GM12878 (cell line): ENCODE data around the gene EXPH5. TPM values are rescaled to one million over a fixed set of nuclear protein-coding genes. Genes with fewer than 3 reads are reported as not detected.
A peak's percentile ranks its signal among the peaks of the same experiment; 100 is the strongest.

Experiments used
- ASH2L ChIP-seq: fragments of 300-600, 200-600 bp; sonication (generic); IDR thresholded peaks from 2 replicates; pipeline ENCODE4 v1.6.1; 2017; ENCODE audit warnings: low read depth, mild to moderate bottlenecking, borderline replicate concordance
- BACH1 ChIP-seq: fragments of 450-650 bp; IDR thresholded peaks from 2 replicates; pipeline ENCODE4 v1.6.1; 2017; ENCODE audit warnings: mild to moderate bottlenecking, borderline replicate concordance
- CREB1 ChIP-seq: IDR thresholded peaks from 2 replicates; pipeline ENCODE4 v1.6.1; 2012; ENCODE audit warnings: low read depth, mild to moderate bottlenecking, inconsistent platforms
- GATAD2B ChIP-seq: fragments of 450-650 bp; conservative IDR thresholded peaks from 2 replicates; pipeline ENCODE4 v1.6.1; 2017; ENCODE audit warnings: low read depth, mild to moderate bottlenecking, moderate library complexity
- HDGF ChIP-seq: fragments of 450-650 bp; IDR thresholded peaks from 2 replicates; pipeline ENCODE4 v1.6.1; 2016; ENCODE audit warnings: antibody characterized with exemption
- IKZF2 ChIP-seq, 2 experiments: fragments of 450-650 bp; IDR thresholded peaks; 2 replicates each; pipeline ENCODE4 v1.6.1; 2017; ENCODE audit warnings: mild to moderate bottlenecking in 2 of 2, moderate library complexity in 2 of 2
- IRF5 ChIP-seq: fragments of 450-650 bp; IDR thresholded peaks from 2 replicates; pipeline ENCODE4 v1.6.1; 2017; ENCODE audit warnings: borderline replicate concordance
- MTA2 ChIP-seq: fragments of 450-650 bp; IDR thresholded peaks from 2 replicates; pipeline ENCODE4 v1.6.1; 2016; ENCODE audit warnings: low read depth, mild to moderate bottlenecking, moderate library complexity
- NBN ChIP-seq: fragments of 450-650 bp; IDR thresholded peaks from 2 replicates; pipeline ENCODE4 v1.6.1; 2016
- NKRF ChIP-seq: fragments of 450-650 bp; conservative IDR thresholded peaks from 2 replicates; pipeline ENCODE4 v1.6.1; 2017; ENCODE audit warnings: mild to moderate bottlenecking, moderate library complexity
- NR2F1 ChIP-seq: fragments of 450-650 bp; conservative IDR thresholded peaks from 2 replicates; pipeline ENCODE4 v1.6.1; 2017; ENCODE audit warnings: mild to moderate bottlenecking
- RELB ChIP-seq: fragments of 450-650 bp; IDR thresholded peaks from 2 replicates; pipeline ENCODE4 v1.6.1; 2017; ENCODE audit warnings: low read depth, mild to moderate bottlenecking, moderate library complexity
- RFX5 ChIP-seq: IDR thresholded peaks from 2 replicates; pipeline ENCODE4 v1.6.1; 2011; ENCODE audit warnings: low read depth, low read length, improper control_type of control experiment
- RUNX3 ChIP-seq: IDR thresholded peaks from 2 replicates; pipeline ENCODE4 v1.6.1; 2012; ENCODE audit warnings: low read length, inconsistent platforms
- SMAD5 ChIP-seq: IDR thresholded peaks from 2 replicates; pipeline ENCODE4 v1.6.1; 2016; ENCODE audit warnings: antibody characterized with exemption, low read depth
- SMARCA5 ChIP-seq: fragments of 450-650 bp; IDR thresholded peaks from 2 replicates; pipeline ENCODE4 v1.6.1; 2017; ENCODE audit warnings: mild to moderate bottlenecking
- TCF12 ChIP-seq: IDR thresholded peaks from 2 replicates; pipeline ENCODE4 v1.6.1; 2011; ENCODE audit warnings: low read depth, mild to moderate bottlenecking, low read length
- TCF3 ChIP-seq: IDR thresholded peaks from 2 replicates; pipeline ENCODE4 v1.6.1; 2012; ENCODE audit warnings: low read depth, mild to moderate bottlenecking, low read length, borderline replicate concordance; ENCODE audit not compliant: insufficient read depth
- TCF7 ChIP-seq: IDR thresholded peaks from 2 replicates; pipeline ENCODE4 v1.6.1; 2014; ENCODE audit warnings: antibody characterized with exemption, borderline replicate concordance
- ZNF217 ChIP-seq: fragments of 450-650 bp; IDR thresholded peaks from 2 replicates; pipeline ENCODE4 v1.6.1; 2017; ENCODE audit warnings: antibody characterized with exemption, mild to moderate bottlenecking
- ZNF24 ChIP-seq: fragments of 450-650 bp; IDR thresholded peaks from 2 replicates; pipeline ENCODE4 v1.6.1; 2017; ENCODE audit warnings: antibody characterized with exemption, mild to moderate bottlenecking
- ZNF592 ChIP-seq: fragments of 450-650 bp; IDR thresholded peaks from 2 replicates; pipeline ENCODE4 v1.6.1; 2017; ENCODE audit warnings: mild to moderate bottlenecking, moderate library complexity
- polyA plus RNA-seq, 11 experiments: library from polyadenylated mRNA; depleted of rRNA in 4 of 11; unstranded in 6 of 11; stranded (reverse) in 5 of 11; fragments of >200 nt; fragmentation: Nextera tagmentation in 4 of 11; fragmentation: Illumina TruSeq in 1 of 11; extraction: Ambion mirVana in 4 of 11; extraction: Trizol in 1 of 11; gene quantifications; 1 replicate in 1 of 11; 2 replicates in 10 of 11; pipeline versions ENCODE4 v1.2.1 to v1.2.3, GENCODE V29; 2011 to 2016; ENCODE audit warnings: inconsistent platforms in 2 of 11, missing spikeins in 2 of 11, low read depth in 1 of 11
- total RNA-seq, 4 experiments: library from RNA; depleted of rRNA in 3 of 4; stranded (reverse); fragments of >200 nt in 3 of 4; fragmentation: Illumina TruSeq in 1 of 4; extraction: Trizol in 1 of 4; gene quantifications; 2 replicates each; pipeline versions ENCODE4 v1.2.1 to v1.2.3, GENCODE V29; 2013 to 2021

EXPH5 gene
- total and polyA plus RNA-seq, 10 of the 15 experiments (the other 5 are each of a cell fraction or from before 2014, with no cell fraction given), result 0.69 to 11.1 (median 4.3) TPM

GRCh38 chr11:108498046-108498815 is 95.3 kb downstream of the EXPH5 start, which contains the start of gene POGLUT3 (continued):
- 0 out of 2 replicates have a peak, but pooled peaks have one; percentile 69 for TF ChIP-seq ZNF592
- TF ChIP-seq TCF3, result 0 out of 2 replicates have a peak, but pooled peaks have one; percentile 42
- TF ChIP-seq ASH2L, result 0 out of 2 replicates have a peak, but pooled peaks have one; percentile 27
- no peak for TF ChIP-seq CREB1
- TF ChIP-seq NKRF, result peak; percentile 78; the same call in 1 of the 2 replicates
- TF ChIP-seq SMAD5, result no peak
- TF ChIP-seq IRF5, result no peak
- TF ChIP-seq MTA2, result no peak
- 0 out of 2 replicates have a peak, but pooled peaks have one; percentile 15 for TF ChIP-seq TCF12
- 0 out of 2 replicates have a peak, but pooled peaks have one; percentile 37 for TF ChIP-seq HDGF
- no peak for TF ChIP-seq TCF7
- TF ChIP-seq GATAD2B, result peak; percentile 96
- TF ChIP-seq ZNF24, result 0 out of 2 replicates have a peak, but pooled peaks have one; percentile 4
- no peak for TF ChIP-seq RELB
- 0 out of 2 replicates have a peak, but pooled peaks have one; percentile 61 for TF ChIP-seq ZNF217
- 0 out of 2 replicates have a peak, but pooled peaks have one; percentile 20 for TF ChIP-seq SMARCA5
- peak; percentile 60 for TF ChIP-seq NR2F1
- peak; percentile 58; the same call in 1 of the 2 replicates for TF ChIP-seq NBN
- TF ChIP-seq IKZF2 (IDR thresholded peaks at IDR 0.05), result peak; percentile 51 to 59; a peak in 3 of 4 replicates
- TF ChIP-seq BACH1, result peak; percentile 75
- no peak for TF ChIP-seq RFX5
- TF ChIP-seq RUNX3, result peak; percentile 16; the same call in 1 of the 2 replicates
